Stimulated activated naive CD8-positive, alpha-beta T cell treated with anti-CD3 and anti-CD28 coated beads, Interleukin-15, Interleukin-2, amounts not matched to agents 100 ng/mL and 50 ng/mL, for 24 hours (primary cell): ENCODE results near the gene PSMB9.

Experiments
- H3K27ac Mint-ChIP-seq: one replicate; pipeline ENCODE4 v1.8.0; 2021; ENCODE audit warnings: mild to moderate bottlenecking, mixed read lengths
- H3K27me3 Mint-ChIP-seq: one replicate; pipeline ENCODE4 v1.8.0; 2021; ENCODE audit warnings: mixed read lengths
- H3K36me3 Mint-ChIP-seq: one replicate; pipeline ENCODE4 v1.8.0; 2021; ENCODE audit warnings: low read depth, mixed read lengths
- H3K4me1 Mint-ChIP-seq: one replicate; pipeline ENCODE4 v1.8.0; 2021; ENCODE audit warnings: low read depth, mixed read lengths
- H3K4me3 Mint-ChIP-seq: one replicate; pipeline ENCODE4 v1.8.0; 2021; ENCODE audit warnings: mild to moderate bottlenecking, mixed read lengths
- H3K9me3 Mint-ChIP-seq: one replicate; pipeline ENCODE4 v1.8.0; 2021; ENCODE audit warnings: mixed read lengths

Gene PSMB9

GRCh38 chr6:32845384-32845884 lies 8.6 kb upstream of the PSMB9 start:
- Mint-ChIP-seq H3K4me3 (peak overlapping the region; percentile 99), H3K27me3 (no peaks in the 10 kb centered on the region), H3K27ac (peak overlapping the region; percentile 99), H3K36me3 (peaks cover 95% of the 10 kb centered on the region), H3K4me1 (peaks cover 86% of the 10 kb centered on the region), H3K9me3 (no peaks in the 10 kb centered on the region)

- peak overlapping the region; percentile 99 for H3K4me3 Mint-ChIP-seq
- no peaks in the 10 kb centered on the region for H3K27me3 Mint-ChIP-seq
- peaks cover 86% of the 10 kb centered on the region for H3K4me1 Mint-ChIP-seq
- H3K27ac Mint-ChIP-seq: peak overlapping the region; percentile 61
- peaks cover 95% of the 10 kb centered on the region for H3K36me3 Mint-ChIP-seq
- H3K9me3 Mint-ChIP-seq: no peaks in the 10 kb centered on the region
These were observed 7.0 kb upstream of the PSMB9 start for GRCh38 chr6:32847004-32847403.

GRCh38 chr6:32847795-32848194 lies 6.2 kb upstream of the PSMB9 start:
- peaks cover 95% of the 10 kb centered on the region for H3K36me3 Mint-ChIP-seq
- peaks cover 79% of the 10 kb centered on the region for H3K4me1 Mint-ChIP-seq
- peak overlapping the region; percentile 99 for H3K4me3 Mint-ChIP-seq
- peak overlapping the region; percentile 61 for H3K27ac Mint-ChIP-seq
- no peaks in the 10 kb centered on the region for H3K9me3 Mint-ChIP-seq
- no peaks in the 10 kb centered on the region for H3K27me3 Mint-ChIP-seq

GRCh38 chr6:32849126-32849525 lies 4.9 kb upstream of the PSMB9 start:
- peaks cover 82% of the 10 kb centered on the region for H3K36me3 Mint-ChIP-seq
- peaks cover 75% of the 10 kb centered on the region for H3K4me1 Mint-ChIP-seq
- H3K27ac Mint-ChIP-seq: peak overlapping the region; percentile 61
- no peaks in the 10 kb centered on the region for H3K9me3 Mint-ChIP-seq
- H3K27me3 Mint-ChIP-seq: no peaks in the 10 kb centered on the region
- H3K4me3 Mint-ChIP-seq: peak overlapping the region; percentile 99

GRCh38 chr6:32851025-32851424 lies 3.0 kb upstream of the PSMB9 start:
- H3K27me3 Mint-ChIP-seq: no peaks in the 10 kb centered on the region
- H3K9me3 Mint-ChIP-seq: no peaks in the 10 kb centered on the region
- H3K27ac Mint-ChIP-seq: peak overlapping the region; percentile 98
- H3K4me3 Mint-ChIP-seq: peak overlapping the region; percentile 99
- peaks cover 68% of the 10 kb centered on the region for H3K4me1 Mint-ChIP-seq
- H3K36me3 Mint-ChIP-seq: peaks cover 75% of the 10 kb centered on the region

GRCh38 chr6:32852018-32852843 lies 1.8 kb upstream of the PSMB9 start:
- Mint-ChIP-seq H3K36me3 (peaks cover 75% of the 10 kb centered on the region), H3K27me3 (no peaks in the 10 kb centered on the region), H3K4me3 (peak overlapping the region; percentile 99)

GRCh38 chr6:32852844-32853540 lies 1.0 kb upstream of the PSMB9 start:
- no peaks in the 10 kb centered on the region for H3K27me3 Mint-ChIP-seq
- peaks cover 68% of the 10 kb centered on the region for H3K4me1 Mint-ChIP-seq
- no peaks in the 10 kb centered on the region for H3K9me3 Mint-ChIP-seq
- H3K36me3 Mint-ChIP-seq: peaks cover 75% of the 10 kb centered on the region
- peak overlapping the region; percentile 98 for H3K27ac Mint-ChIP-seq
- peak overlapping the region; percentile 99 for H3K4me3 Mint-ChIP-seq

More at GRCh38 chr6:32852018-32852843, 1.8 kb upstream of the PSMB9 start:
- Mint-ChIP-seq H3K4me1 (peaks cover 68% of the 10 kb centered on the region), H3K27ac (peak overlapping the region; percentile 98), H3K9me3 (no peaks in the 10 kb centered on the region)

- Mint-ChIP-seq H3K27me3 (no peaks in the 10 kb centered on the region), H3K4me1 (peaks cover 70% of the 10 kb centered on the region), H3K9me3 (no peaks in the 10 kb centered on the region), H3K36me3 (peaks cover 76% of the 10 kb centered on the region), H3K4me3 (peak overlapping the region; percentile 99), H3K27ac (peak overlapping the region; percentile 99)
These were observed 585 bp downstream of the PSMB9 start for GRCh38 chr6:32854376-32855178.

- Mint-ChIP-seq H3K27me3 (no peaks in the 10 kb centered on the region), H3K27ac (peak overlapping the region; percentile 99), H3K36me3 (peaks cover 74% of the 10 kb centered on the region), H3K9me3 (no peaks in the 10 kb centered on the region), H3K4me1 (peaks cover 67% of the 10 kb centered on the region), H3K4me3 (peak overlapping the region; percentile 99)
These were observed 1.6 kb downstream of the PSMB9 start for GRCh38 chr6:32855467-32856174.

GRCh38 chr6:32857156-32857891 lies 3.3 kb downstream of the PSMB9 start:
- Mint-ChIP-seq H3K4me1 (peaks cover 59% of the 10 kb centered on the region), H3K27me3 (no peaks in the 10 kb centered on the region), H3K9me3 (no peaks in the 10 kb centered on the region), H3K27ac (peak overlapping the region; percentile 79), H3K4me3 (peak overlapping the region; percentile 55), H3K36me3 (peaks cover 67% of the 10 kb centered on the region)

- H3K4me1 Mint-ChIP-seq: peaks cover 59% of the 10 kb centered on the region
- H3K27me3 Mint-ChIP-seq: no peaks in the 10 kb centered on the region
- peak overlapping the region; percentile 79 for H3K27ac Mint-ChIP-seq
- H3K4me3 Mint-ChIP-seq: peak overlapping the region; percentile 55
- H3K9me3 Mint-ChIP-seq: no peaks in the 10 kb centered on the region
- peaks cover 63% of the 10 kb centered on the region for H3K36me3 Mint-ChIP-seq
These were observed 4.2 kb downstream of the PSMB9 start for GRCh38 chr6:32858194-32858593.

GRCh38 chr6:32860674-32861073 lies 6.7 kb downstream of the PSMB9 start:
- H3K9me3 Mint-ChIP-seq: no peaks in the 10 kb centered on the region
- H3K27ac Mint-ChIP-seq: peak overlapping the region; percentile 69
- no peak overlapping the region for H3K4me3 Mint-ChIP-seq
- H3K4me1 Mint-ChIP-seq: peaks cover 61% of the 10 kb centered on the region
- H3K36me3 Mint-ChIP-seq: peaks cover 67% of the 10 kb centered on the region
- no peaks in the 10 kb centered on the region for H3K27me3 Mint-ChIP-seq

GRCh38 chr6:32862725-32863124 lies 8.7 kb downstream of the PSMB9 start:
- Mint-ChIP-seq H3K27me3 (no peaks in the 10 kb centered on the region), H3K4me3 (no peak overlapping the region), H3K27ac (no peak overlapping the region), H3K9me3 (no peaks in the 10 kb centered on the region), H3K4me1 (peaks cover 61% of the 10 kb centered on the region), H3K36me3 (peaks cover 49% of the 10 kb centered on the region)
